H1 (cell line): ENCODE results near the gene CDK5RAP3. TPM values are rescaled to one million over a fixed set of nuclear protein-coding genes. Genes with fewer than 3 reads are reported as not detected.

Experiments
- CBX5 ChIP-seq: fragments of 300-800, 300-1000 bp; sonication (generic); IDR thresholded peaks from 2 replicates; pipeline ENCODE4 v1.7.1; 2016; ENCODE audit warnings: antibody characterized with exemption, low read length, low read depth
- CHD7 ChIP-seq: fragments of 300-600 bp; sonication (generic); IDR thresholded peaks from 2 replicates; pipeline ENCODE4 v1.7.1; 2012; ENCODE audit warnings: low read length, moderate library complexity, mild to moderate bottlenecking, inconsistent platforms; ENCODE audit not compliant: insufficient replicate concordance
- EGR1 ChIP-seq: IDR thresholded peaks from 2 replicates; pipeline ENCODE4 v1.6.1; 2011; ENCODE audit warnings: low read depth, low read length, borderline replicate concordance
- KDM4A ChIP-seq: IDR thresholded peaks from one replicate; pipeline ENCODE4 v1.7.1; 2012; ENCODE audit warnings: low read depth, mild to moderate bottlenecking, moderate library complexity, low read length, inconsistent platforms; ENCODE audit not compliant: severe bottlenecking
- NRF1 ChIP-seq: IDR thresholded peaks from 2 replicates; pipeline ENCODE4 v1.6.1; 2011; ENCODE audit warnings: mild to moderate bottlenecking, low read depth, low read length, improper control_type of control experiment
- RBBP5 ChIP-seq: IDR thresholded peaks from 2 replicates; pipeline ENCODE4 v1.7.1; 2012; ENCODE audit warnings: low read depth, mild to moderate bottlenecking, inconsistent platforms, low read length, moderate library complexity, borderline replicate concordance
- RXRA ChIP-seq: IDR thresholded peaks from 2 replicates; pipeline ENCODE4 v1.6.1; 2011; ENCODE audit warnings: low read depth, mild to moderate bottlenecking, low read length, moderate library complexity; ENCODE audit not compliant: insufficient read depth
- TAF7 ChIP-seq: optimal IDR thresholded peaks from 2 replicates; pipeline ENCODE3; 2011; ENCODE audit warnings: low read depth, mild to moderate bottlenecking, inconsistent platforms, low read length, moderate library complexity, borderline replicate concordance
- TCF12 ChIP-seq: IDR thresholded peaks from 2 replicates; pipeline ENCODE4 v1.6.1; 2011; ENCODE audit warnings: low read depth, mild to moderate bottlenecking, low read length
- polyA plus RNA-seq, 7 experiments: library from polyadenylated mRNA; depleted of rRNA in 3 of 7; stranded (reverse) in 5 of 7; unstranded in 2 of 7; fragments of >200 nt in 5 of 7; fragments of 200-250 nt in 2 of 7; gene quantifications; 1 replicate in 5 of 7; 2 replicates in 1 of 7; 4 replicates in 1 of 7; pipeline versions ENCODE4 v1.2.1 to v1.2.3, GENCODE V29; 2011 to 2013; ENCODE audit warnings: missing spikeins in 2 of 7, mixed read lengths in 2 of 7
- total RNA-seq: library from RNA; stranded (reverse); fragmentation: NEBNext Ultra II Directional; extraction: Animal tissue kit (Norgen Biotek cat#: 25700); gene quantifications from 2 replicates; pipeline ENCODE4 v1.2.1, GENCODE V29; 2021

CDK5RAP3 gene
- total and polyA plus RNA-seq, 2 of the 8 experiments (the other 6 are each of a cell fraction or from before 2014, with no cell fraction given): 88.2 to 93.2 TPM

- no peak for TF ChIP-seq CHD7
- TF ChIP-seq TAF7: no peak
- TF ChIP-seq NRF1: no peak
- no peak for TF ChIP-seq KDM4A
- TF ChIP-seq TCF12: no peak
- no peak for TF ChIP-seq CBX5
- no peak for TF ChIP-seq EGR1
- TF ChIP-seq RXRA: no peak
- TF ChIP-seq RBBP5: no peak
Measured at GRCh38 chr17:47962901-47963300, 8.0 kb upstream of the CDK5RAP3 start (continued).
